ENCODE measurements around the gene ACAP1.
"Not testable (repeated sequence)": the region's sequence is repeated elsewhere in the genome, so short reads cannot be mapped to it uniquely, and the experiment has no call there.

ACAP1 gene

GRCh38 chr17:7355573-7355972, 19.2 kb downstream of the ACAP1 start:
- DNase-seq (ENCODE audit: low read depth): no peak

DNA sequence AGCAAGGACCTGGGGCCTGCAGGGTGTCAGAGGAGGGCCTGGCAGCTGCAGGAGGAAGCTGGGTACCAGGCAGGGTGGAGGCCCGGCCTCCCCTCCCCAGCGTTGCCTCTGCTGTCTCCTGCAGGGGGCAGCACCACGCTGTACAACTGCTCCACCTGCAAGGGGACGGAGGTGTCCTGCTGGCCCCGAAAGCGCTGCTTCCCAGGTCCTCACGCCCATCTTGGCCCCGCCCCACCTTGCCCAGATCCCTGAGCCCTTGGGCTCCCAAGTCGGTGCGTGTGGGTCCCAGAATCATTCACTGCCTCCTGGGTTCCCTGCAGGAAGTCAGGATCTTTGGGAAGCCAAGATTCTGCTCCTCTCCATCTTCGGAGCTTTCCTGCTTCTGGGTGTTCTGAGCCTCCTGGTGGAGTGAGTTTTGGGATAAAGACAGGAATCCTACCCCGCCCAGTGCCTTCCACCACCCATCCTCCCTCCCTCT, 19.8 kb downstream of the ACAP1 start:
- DNase-seq (ENCODE audit: low read depth): no peak

GRCh38 chr17:7356756-7357155, 20.4 kb downstream of the ACAP1 start:
- DNase-seq (ENCODE audit: low read depth): no peak

DNA sequence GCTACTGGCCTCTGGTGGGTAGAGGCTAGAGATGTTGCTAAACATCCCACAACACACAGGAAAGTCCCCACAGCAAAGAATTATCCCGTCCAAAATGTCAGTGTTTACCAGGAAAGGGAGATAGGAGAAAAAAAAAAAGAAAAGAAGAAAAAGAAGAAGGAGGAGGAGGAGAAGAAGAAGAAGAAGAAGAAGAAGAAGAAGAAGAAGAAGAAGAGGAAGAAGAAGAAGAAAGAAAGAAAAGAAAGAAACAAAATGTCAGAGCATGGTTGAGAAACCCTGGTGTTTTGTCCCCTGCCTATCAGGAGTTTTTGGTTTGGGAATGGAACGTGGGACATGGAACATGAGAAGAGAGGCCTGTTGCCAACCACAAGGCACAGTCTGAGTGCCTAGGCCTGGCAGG, 21.1 kb downstream of the ACAP1 start:
- no peak for DNase-seq (ENCODE audit: low read depth)

GRCh38 chr17:7361906-7362305, 25.6 kb downstream of the ACAP1 start:
- DNase-seq (ENCODE audit: low read depth): no peak

- no peak for DNase-seq (ENCODE audit: low read depth)
Observed at GRCh38 chr17:7363311-7363710, 27.0 kb downstream of the ACAP1 start.

- DNase-seq (ENCODE audit: low read depth): not testable (repeated sequence)
Observed at GRCh38 chr17:7365963-7366362, 29.6 kb downstream of the ACAP1 start.

DNA sequence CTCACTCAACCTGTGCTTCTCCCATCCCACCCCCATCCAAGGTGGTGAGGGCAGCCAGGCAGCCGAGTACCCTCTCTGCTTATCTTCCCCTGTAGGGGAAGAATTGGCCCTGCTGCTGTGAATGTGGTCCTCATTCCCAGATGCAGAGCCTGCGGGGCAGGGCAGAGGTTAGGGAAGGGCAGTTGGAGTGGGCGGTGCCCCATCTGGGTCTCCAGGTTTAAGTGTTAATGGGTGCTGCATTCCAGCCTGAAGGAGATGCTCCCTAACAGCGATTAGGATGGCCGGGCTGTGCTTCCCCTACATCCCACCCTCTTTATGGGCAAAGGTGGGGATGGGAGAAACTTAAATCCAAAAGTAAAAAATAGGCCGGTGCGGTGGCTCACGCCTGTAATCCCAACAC, 30.8 kb downstream of the ACAP1 start:
- DNase-seq (ENCODE audit: low read depth): no peak

DNA sequence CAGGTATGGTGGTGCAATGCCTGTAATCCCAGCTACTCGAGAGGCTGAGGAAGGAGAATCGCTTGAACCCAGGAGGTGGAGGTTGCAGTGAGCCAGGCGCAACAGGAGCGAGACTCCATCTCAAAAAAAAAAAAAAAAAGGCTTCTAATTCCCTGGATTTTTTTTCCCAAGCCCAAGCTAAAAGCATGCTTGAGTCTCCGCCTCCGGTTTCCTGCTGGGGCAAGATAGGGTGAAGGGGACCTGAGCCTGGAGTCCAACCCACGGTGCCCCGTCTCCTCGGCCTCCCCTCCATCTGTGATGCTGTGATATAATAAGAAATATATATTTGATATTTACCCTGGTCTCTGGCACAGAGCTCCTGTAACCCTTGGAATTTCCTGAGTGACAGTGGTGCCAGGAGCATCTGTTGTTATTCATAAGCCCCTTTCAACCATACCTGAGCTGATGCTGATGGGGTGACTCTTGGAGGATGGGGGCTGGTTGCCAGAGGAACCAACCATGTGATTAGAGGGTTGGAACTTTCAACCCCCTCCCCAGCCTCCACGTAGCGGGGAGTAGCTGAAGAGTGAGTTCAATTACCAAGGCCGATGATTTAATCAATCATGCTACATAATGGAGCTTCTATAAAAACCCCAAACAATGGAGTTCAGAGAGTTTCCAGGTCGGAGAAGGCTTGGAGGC, 31.7 kb downstream of the ACAP1 start:
- DNase-seq (ENCODE audit: low read depth): no peak

- DNase-seq (ENCODE audit: low read depth): not testable (repeated sequence)
Observed at GRCh38 chr17:7368599-7368994, 32.3 kb downstream of the ACAP1 start.

DNA sequence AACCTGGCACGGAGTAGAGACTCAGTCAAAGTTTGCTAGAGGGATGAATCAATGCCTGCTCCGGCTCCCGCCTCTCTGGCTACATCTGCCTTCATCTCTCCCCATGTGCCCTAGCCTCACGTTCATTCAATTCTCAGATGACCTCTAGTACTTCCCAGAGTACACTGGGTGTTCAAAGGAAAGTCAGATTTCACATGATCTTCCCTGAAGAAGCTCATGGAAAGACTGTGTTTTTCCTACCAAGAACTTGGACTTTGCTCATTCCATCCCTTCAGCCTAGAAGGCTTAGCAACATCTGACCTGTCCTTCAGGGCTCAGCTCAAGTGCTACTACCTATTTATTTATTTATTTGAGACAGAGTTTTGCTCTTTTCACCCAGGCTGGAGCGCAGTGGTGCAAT, 33.5 kb downstream of the ACAP1 start:
- no peak for DNase-seq (ENCODE audit: low read depth)

DNA sequence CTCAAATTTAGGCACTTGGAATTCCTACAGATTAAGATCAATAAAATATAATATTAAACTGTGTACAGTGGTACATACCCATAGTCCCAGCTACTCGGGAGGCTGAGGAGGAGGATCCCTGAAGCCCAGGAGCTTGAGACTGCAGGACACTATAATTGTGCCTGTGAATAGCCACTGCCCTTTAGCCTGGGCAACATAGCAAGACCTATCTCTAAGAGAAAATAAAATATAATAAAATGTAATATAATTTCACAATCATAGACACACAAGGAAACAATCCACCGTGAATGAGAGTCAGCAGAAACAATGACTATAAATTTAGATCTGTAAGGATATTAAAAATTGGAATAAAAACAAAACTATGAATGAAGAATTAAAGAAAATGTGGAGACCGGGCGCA, 34.5 kb downstream of the ACAP1 start:
- no peak for DNase-seq (ENCODE audit: low read depth)

DNA sequence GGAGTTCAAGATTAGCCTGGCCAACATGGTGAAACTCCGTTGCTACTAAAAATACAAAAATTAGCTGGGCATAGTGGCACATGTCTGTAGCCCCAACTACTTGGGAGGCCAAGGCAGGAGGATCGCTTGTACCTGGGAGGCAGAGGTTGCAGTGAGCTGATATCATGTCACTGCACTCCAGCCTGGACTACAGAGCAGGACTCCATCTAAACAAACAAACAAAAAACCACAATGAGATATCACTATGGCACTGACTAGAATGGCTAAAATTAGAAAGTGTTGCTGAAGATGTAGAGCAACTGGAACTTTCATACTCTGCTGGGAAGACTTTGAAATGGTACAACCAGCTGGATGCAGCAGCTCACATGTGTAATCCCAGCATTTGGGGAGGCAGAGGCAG, 38.0 kb downstream of the ACAP1 start:
- DNase-seq (ENCODE audit: low read depth): no peak

DNA sequence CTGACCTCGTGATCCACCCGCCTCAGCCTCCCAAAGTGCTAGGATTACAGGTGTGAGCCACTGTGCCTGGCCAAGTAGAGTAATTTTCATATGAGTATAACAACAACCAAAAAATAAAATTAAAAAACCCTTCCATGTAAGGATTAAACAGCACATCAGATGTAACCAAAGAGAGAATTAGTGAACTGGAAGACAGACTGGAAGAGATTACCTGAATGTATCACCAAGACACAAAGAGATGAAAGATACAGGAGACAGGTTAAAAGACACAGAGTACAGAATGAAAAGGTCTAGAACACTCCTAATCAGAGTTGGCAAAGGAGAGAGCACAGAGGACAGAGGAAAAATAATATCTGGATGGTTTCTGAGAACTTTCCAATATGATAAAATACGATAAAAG, 42.8 kb downstream of the ACAP1 start:
- DNase-seq (ENCODE audit: low read depth): no peak

DNA sequence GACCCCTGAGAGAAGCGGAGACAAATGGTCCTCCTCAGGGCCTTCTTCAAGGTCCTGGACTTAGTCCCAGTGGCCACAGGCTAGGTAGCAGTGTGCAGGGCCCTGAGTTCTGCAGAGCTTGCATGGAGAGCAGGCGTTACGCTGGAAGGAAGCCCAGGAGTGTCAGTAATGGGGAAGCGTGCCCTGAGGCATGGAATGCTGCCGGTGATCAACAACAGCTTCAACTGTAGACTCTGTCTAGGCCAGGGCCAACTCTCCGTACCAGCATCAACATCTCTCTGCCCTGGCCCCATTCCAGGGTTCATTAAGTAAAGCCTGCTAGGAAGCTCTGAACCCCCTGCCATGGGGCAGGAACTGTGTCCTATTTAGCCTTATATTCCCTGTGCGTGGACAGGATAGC, 44.0 kb downstream of the ACAP1 start:
- no peak for DNase-seq (ENCODE audit: low read depth)

DNA sequence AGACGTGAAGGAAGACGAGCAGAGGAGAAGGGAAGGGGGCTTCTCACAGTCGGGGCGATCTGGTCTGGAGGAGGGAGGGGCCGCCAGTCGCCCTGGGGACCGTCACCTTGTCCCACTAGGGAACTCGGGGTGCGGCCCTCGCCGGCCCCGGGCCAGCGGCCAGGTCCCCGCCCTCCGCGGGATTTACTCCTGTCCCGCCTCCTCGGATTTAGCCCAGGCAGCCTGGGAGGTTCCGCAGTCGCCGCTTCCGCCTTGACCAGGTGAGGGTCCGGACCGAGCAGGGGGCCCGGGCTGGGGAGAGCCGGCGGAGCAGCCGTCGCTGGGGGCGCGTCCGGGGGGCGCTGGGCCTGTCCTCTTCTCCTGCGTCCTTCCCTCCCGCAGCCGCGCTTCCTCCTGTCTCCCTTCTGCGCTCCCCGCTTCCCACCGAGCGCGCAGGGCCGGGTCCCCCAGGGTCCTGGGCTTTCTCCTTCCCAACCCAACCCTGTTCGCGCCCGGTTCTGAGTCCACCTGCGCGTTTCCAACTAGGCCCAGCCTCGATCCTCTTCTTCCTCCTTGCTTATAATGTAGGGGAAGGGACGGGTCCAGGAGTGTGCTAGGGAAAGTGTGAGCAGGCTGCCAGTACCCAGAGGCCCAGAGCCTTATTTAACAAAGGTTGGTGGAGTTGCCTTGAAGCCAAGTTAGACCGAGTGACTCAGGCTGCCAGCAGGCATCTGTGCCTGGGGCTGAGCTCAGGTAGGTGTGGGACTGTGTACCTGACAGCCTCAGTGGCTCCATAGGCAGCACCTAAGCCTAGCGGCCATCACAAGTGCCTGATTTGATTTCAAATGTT, 44.7 kb downstream of the ACAP1 start, which contains the start of gene TNK1:
Gene TNK1 (plus strand): TSS at position 235 of the 829 bp plus-strand sequence. CDS start 1,838 bp downstream, outside the sequence.
- no peak for DNase-seq (ENCODE audit: low read depth)

GRCh38 chr17:7382901-7383300, 46.6 kb downstream of the ACAP1 start:
- no peak for DNase-seq (ENCODE audit: low read depth)

- DNase-seq (ENCODE audit: low read depth): no peak
Observed at GRCh38 chr17:7383371-7383741, 47.0 kb downstream of the ACAP1 start.

DNA sequence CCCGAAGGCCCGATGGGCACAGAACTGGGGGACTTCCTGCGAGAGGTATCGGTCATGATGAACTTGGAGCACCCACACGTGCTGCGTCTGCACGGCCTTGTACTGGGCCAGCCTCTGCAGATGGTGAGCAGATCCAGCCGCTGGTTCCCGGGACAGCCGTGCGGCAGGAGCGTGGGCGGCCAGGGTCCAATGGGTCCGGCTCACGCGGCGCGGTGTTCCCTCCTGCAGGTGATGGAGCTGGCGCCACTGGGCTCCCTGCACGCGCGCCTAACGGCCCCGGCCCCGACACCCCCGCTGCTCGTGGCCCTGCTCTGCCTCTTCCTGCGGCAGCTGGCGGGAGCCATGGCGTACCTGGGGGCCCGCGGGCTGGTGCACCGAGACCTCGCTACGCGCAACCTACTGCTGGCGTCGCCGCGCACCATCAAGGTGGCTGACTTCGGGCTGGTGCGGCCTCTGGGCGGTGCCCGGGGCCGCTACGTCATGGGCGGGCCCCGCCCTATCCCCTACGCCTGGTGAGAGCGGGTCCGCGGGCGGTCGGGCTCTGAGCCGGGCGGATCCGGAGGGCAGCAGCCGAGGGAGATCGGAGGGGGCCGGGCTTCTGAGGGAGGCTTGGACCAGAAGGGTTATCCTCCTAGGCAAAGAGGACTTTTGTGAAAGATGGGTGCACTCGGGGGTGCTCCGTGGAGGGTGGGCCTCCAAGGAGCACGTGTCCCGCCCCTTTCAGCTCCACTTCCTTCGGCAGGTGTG, 47.6 kb downstream of the ACAP1 start:
- DNase-seq (ENCODE audit: low read depth): no peak

GRCh38 chr17:7384489-7385081, 48.3 kb downstream of the ACAP1 start:
- no peak for DNase-seq (ENCODE audit: low read depth)

- DNase-seq (ENCODE audit: low read depth): no peak
Observed at GRCh38 chr17:7388856-7389255, 52.5 kb downstream of the ACAP1 start.

Measured in HS-27A (cell line).